Activated CD4-positive, alpha-beta T cell treated with anti-CD3 and anti-CD28 coated beads for 36 hours (primary cell): ENCODE measurements around the gene ROBO2. TPM values are rescaled to one million over a fixed set of nuclear protein-coding genes. Genes with fewer than 3 reads are reported as not detected.

Experiments
- ATAC-seq: fragments of 200-7000 bp; cut with Tn5 transposase; one replicate; pipeline ENCODE4 v1.10.0; 2021; ENCODE audit warnings: mild to moderate bottlenecking, moderate library complexity
- CTCF ChIA-PET: fragments of 350-600 bp; sonication (Branson Sonifier 250); formaldehyde crosslinking; loops from one replicate; lab custom pipeline; 2021; ENCODE audit warnings: antibody characterized with exemption; lab: Charles Lee
- POLR2A ChIA-PET: fragments of 350-600 bp; sonication (Branson Sonifier 250); formaldehyde crosslinking; loops from one replicate; lab custom pipeline; 2021; ENCODE audit warnings: antibody characterized with exemption, inconsistent platforms; lab: Charles Lee
- DNase-seq: peaks from one replicate; pipeline ENCODE4 v3.0.0-alpha.2; 2020
- H3K27ac Mint-ChIP-seq: one replicate; pipeline ENCODE4 v1.8.0; 2021; ENCODE audit warnings: mixed read lengths
- H3K27me3 Mint-ChIP-seq: one replicate; pipeline ENCODE4 v1.8.0; 2021; ENCODE audit warnings: mixed read lengths
- H3K36me3 Mint-ChIP-seq: one replicate; pipeline ENCODE4 v1.8.0; 2021; ENCODE audit warnings: low read depth, mixed read lengths
- H3K4me1 Mint-ChIP-seq: one replicate; pipeline ENCODE4 v1.8.0; 2021; ENCODE audit warnings: mixed read lengths
- H3K4me3 Mint-ChIP-seq: one replicate; pipeline ENCODE4 v1.8.0; 2021; ENCODE audit warnings: mild to moderate bottlenecking, moderate library complexity, mixed read lengths
- H3K9me3 Mint-ChIP-seq: one replicate; pipeline ENCODE4 v1.8.0; 2021; ENCODE audit warnings: low read depth, mixed read lengths
- intact Hi-C, 2 experiments: fragments of 100-400 bp; cut with DNase I in 1 of 2; cut with micrococcal nuclease in 1 of 2; formaldehyde crosslinking; loops; one replicate each; pipeline versions ENCODE4 v1.14.2 to v1.15.1; 2022 to 2024; cut with DNase I, micrococcal nuclease
- total RNA-seq, 2 experiments: library from RNA; stranded (reverse); gene quantifications; one replicate each; pipeline ENCODE4 v1.2.3, GENCODE V29; 2021

ROBO2 gene
- total RNA-seq, 2 experiments from 2014 or later: not detected

DNA sequence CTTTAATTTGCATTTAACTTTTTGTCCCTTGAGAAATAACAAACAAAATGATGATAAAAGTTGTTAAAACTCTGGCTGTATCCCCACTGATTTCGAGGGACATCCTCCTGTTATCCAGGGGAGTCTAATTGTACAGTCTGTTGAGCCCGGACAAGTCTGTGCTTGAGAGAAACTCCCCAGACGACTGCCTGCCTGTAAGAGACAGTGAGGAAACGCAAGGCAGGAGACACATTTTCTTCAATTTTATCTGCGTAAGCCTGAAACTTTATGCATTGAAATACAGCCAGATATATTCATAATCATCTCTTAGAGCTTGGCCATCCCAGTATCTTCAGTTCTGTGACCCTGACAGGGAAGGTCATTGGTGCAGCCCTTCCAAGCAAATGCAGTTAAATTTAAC is 97.7 kb downstream of the ROBO2 start:
- Mint-ChIP-seq H3K27me3 (no peaks in the 10 kb centered on the region), H3K27ac (no peak overlapping the region), H3K36me3 (no peaks in the 10 kb centered on the region)

DNA sequence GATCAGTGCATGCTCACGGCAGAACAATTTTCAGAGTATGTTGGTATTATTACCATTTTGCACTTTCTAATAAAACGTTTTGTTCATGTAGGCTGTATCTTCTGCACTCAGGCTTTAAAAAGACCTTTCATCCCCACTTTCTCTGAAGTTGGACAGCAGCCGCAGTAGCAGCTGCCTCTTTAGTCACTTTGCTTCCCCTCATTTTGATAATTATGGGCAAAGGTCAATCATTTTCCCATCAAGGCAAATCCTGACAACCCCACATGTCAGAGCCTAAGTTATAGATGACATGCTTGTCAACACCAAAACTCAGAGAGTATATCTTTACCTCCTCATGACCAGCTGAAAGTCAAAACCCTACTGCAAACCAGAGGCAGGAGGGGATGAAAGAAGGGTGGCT is 99.7 kb downstream of the ROBO2 start:
- DNase-seq: no peak
- Mint-ChIP-seq H3K36me3 (no peaks in the 10 kb centered on the region), H3K9me3 (peaks cover 1% of the 10 kb centered on the region), H3K4me1 (no peaks in the 10 kb centered on the region), H3K4me3 (no peak overlapping the region), H3K27me3 (no peaks in the 10 kb centered on the region), H3K27ac (no peak overlapping the region)
- ChIA-PET POLR2A (no interaction called here), CTCF (no interaction called here)
- intact Hi-C loops: no loop called here
- no peak for ATAC-seq

More for the DNA sequence above, 97.7 kb downstream of the ROBO2 start:
- no peak overlapping the region for H3K4me3 Mint-ChIP-seq
- POLR2A ChIA-PET: no interaction called here
- peaks cover 1% of the 10 kb centered on the region for H3K9me3 Mint-ChIP-seq
- CTCF ChIA-PET: interaction anchor here (0.7 kb wide), 1 partner anchor 427 kb away, joined by 3 read pairs; no protein-coding TSS in a partner anchor
- ATAC-seq (no peak), DNase-seq (no peak)
- intact Hi-C loops: no loop called here
- H3K4me1 Mint-ChIP-seq: no peaks in the 10 kb centered on the region

DNA sequence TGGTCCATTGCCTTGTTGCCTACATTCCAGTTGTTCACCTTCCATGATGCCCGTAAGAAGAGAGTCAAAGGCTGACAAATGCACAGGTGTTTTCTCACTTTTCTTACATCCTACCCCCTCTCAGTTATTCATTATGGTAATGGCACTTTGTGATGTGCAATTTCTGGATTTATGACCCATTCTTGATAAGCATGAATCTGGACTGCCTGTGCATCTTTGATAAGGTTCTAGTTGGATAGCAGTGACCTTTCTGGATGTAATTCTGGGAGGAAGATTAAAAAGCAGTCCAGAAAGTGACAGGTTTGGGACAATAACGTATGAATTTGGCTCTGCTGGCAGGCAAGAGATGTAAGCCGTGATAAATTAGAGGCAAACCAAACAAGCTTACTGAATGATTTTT is 101.5 kb downstream of the ROBO2 start:
- intact Hi-C loops: no loop called here
- no peak overlapping the region for H3K4me3 Mint-ChIP-seq
- H3K27me3 Mint-ChIP-seq: no peaks in the 10 kb centered on the region
- ChIA-PET CTCF (no interaction called here), POLR2A (no interaction called here)
- H3K9me3 Mint-ChIP-seq: peaks cover 2% of the 10 kb centered on the region
- DNase-seq (no peak), ATAC-seq (no peak)
- H3K36me3 Mint-ChIP-seq: no peaks in the 10 kb centered on the region
- H3K4me1 Mint-ChIP-seq: no peaks in the 10 kb centered on the region
- H3K27ac Mint-ChIP-seq: no peak overlapping the region

DNA sequence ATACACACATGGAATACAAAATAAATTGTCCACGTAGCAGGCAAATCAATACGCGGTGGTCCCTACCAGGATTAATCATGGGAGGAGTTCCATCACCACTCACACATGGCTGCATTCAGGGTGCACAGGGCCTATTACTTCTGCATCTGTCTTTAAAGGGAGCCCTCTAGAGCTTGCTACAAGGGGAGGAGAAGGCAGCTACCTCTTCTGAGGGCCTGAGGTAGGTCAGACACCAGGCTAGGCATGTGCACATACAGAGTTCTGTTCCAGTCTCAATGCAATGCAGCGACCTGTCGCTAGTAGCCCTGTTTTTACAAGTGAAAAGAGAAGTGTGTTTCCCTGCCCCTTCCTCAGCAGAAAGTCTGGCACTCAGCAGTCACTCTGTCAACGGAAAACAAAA is 102.7 kb downstream of the ROBO2 start:
- ChIA-PET CTCF (no interaction called here), POLR2A (no interaction called here)
- Mint-ChIP-seq H3K36me3 (no peaks in the 10 kb centered on the region), H3K9me3 (peaks cover 3% of the 10 kb centered on the region), H3K4me1 (no peaks in the 10 kb centered on the region), H3K27me3 (no peaks in the 10 kb centered on the region), H3K27ac (no peak overlapping the region), H3K4me3 (no peak overlapping the region)
- DNase-seq (no peak), ATAC-seq (no peak)
- intact Hi-C loops: no loop called here

DNA sequence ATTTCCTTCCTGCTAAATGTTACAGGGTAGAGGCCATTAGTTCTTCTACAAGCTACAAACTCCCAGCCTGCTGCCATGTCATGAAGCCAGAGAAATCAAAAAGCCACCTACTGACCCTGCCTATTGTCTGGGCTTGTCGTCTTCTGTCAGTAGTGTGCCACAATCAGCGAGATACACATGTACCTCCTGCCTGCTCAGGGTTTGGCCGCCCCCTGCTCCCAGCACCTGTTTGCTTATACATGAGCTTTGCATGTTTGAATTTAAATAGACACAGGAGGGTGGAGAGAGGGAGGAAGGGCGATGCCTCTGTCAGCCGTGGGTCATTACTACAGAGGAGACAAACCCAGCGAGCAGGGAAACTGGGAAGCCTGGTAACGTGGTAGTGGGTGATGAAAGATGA is 106.1 kb downstream of the ROBO2 start:
- H3K36me3 Mint-ChIP-seq: no peaks in the 10 kb centered on the region
- ChIA-PET CTCF (no interaction called here), POLR2A (no interaction called here)
- ATAC-seq: no peak
- DNase-seq: no peak
- H3K9me3 Mint-ChIP-seq: peaks cover 8% of the 10 kb centered on the region
- H3K27me3 Mint-ChIP-seq: no peaks in the 10 kb centered on the region
- H3K27ac Mint-ChIP-seq: no peak overlapping the region
- H3K4me3 Mint-ChIP-seq: no peak overlapping the region
- intact Hi-C loops: no loop called here
- H3K4me1 Mint-ChIP-seq: no peaks in the 10 kb centered on the region

DNA sequence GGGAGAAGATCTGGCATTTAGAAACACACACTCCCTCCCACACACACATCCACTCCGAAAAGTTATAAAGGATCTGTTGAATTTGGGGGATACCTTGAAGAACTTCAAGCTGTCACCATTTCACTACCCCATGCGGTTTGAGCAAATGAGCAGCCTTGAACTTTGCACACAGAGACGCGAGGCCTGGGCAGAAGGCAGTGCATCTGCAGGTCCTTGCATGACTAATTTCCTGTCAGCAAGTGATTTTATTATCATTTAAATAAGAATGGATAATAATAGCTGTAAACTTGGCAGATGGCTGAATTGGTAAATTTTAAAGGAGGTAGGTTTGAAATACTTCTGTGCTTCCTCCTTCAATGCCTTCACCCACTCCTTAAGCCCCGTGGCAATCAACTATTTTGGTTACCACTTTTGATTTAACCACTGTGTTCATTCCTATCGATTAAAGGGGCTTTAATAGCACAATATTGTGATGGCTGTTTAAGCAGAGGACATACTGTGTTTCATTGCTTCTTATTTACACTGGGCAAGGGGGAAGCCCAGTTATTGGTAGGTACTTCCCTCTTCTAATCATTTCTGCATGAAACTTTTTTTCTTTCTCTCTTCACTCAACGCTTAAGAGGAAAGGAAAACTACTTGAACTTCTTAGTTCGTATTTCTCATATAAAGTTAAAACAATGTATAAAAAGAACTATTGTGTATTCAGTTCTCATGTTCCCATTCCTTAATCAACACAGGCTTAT is 108.1 kb downstream of the ROBO2 start:
- Mint-ChIP-seq H3K4me3 (no peak overlapping the region), H3K27me3 (no peaks in the 10 kb centered on the region), H3K36me3 (no peaks in the 10 kb centered on the region), H3K27ac (no peak overlapping the region), H3K4me1 (no peaks in the 10 kb centered on the region), H3K9me3 (peaks cover 11% of the 10 kb centered on the region)
- intact Hi-C loops: no loop called here
- ATAC-seq: no peak
- POLR2A ChIA-PET: no interaction called here
- CTCF ChIA-PET: no interaction called here
- DNase-seq: no peak

DNA sequence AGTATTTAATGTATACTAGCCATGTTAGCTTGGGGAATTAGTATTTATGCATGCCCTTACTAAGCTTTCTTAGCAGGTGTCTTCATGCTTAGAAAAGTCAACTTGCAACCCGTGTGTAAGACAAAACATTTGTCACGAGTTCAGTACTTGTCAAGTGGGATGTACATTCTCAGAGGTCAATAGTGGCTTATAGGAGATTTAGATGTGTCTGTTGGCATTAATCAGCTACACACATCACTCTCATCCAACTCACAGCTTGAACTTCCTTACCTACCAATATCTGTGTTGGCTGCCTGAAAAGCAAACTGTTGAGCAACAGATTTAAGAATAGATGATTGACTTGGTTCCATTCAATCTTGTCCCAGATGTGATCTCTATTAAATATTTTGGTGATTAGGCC is 109.5 kb downstream of the ROBO2 start:
- no peak overlapping the region for H3K27ac Mint-ChIP-seq
- H3K36me3 Mint-ChIP-seq: no peaks in the 10 kb centered on the region
- ChIA-PET POLR2A (interaction anchor here (0.6 kb wide), 1 partner anchor 14 kb away, joined by 3 read pairs; no protein-coding TSS in a partner anchor), CTCF (no interaction called here)
- H3K9me3 Mint-ChIP-seq: peaks cover 11% of the 10 kb centered on the region
- no peak for ATAC-seq
- no peak for DNase-seq
- H3K4me1 Mint-ChIP-seq: no peaks in the 10 kb centered on the region
- intact Hi-C loops: no loop called here
- H3K27me3 Mint-ChIP-seq: no peaks in the 10 kb centered on the region
- no peak overlapping the region for H3K4me3 Mint-ChIP-seq

DNA sequence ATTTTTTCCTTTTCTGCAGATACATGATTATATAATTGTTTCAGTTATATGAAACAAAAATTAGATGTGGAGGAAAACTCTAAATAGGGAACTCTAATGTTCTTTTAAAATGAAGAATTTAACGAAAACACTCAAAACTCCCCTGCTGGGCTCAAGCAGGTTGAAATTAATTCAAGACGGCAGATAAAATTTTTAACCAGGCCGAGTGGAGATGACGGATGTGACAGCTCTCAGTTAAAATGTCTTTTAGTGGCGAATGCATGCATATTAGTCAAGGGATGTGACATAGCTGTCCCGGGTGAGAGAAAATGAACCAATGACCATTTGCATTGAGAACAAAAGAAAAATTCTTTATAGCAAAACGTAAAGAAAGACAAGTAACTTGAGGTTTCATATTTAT is 110.1 kb downstream of the ROBO2 start:
- no peak overlapping the region for H3K4me3 Mint-ChIP-seq

DNA sequence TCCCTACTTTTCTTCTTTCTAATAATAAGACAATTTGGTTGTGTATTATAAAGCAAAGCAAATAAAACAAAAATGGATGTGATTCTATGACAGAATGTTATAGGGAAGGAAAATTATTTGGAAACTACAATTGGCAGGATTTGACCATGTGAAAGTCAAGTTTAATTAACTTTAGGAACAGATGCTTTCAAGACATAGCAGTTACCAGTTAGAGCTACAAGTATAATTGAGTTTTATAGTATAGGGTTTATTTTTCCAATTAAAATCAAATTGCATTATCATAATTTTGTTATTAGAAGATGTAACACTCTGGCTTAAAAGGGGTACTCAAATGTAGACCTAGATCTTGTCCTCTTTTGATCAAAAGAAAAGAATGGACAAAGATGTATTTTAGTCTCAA is 110.9 kb downstream of the ROBO2 start:
- intact Hi-C loops: no loop called here
- no peaks in the 10 kb centered on the region for H3K27me3 Mint-ChIP-seq
- ATAC-seq (no peak), DNase-seq (no peak)
- no peak overlapping the region for H3K27ac Mint-ChIP-seq
- H3K9me3 Mint-ChIP-seq: peaks cover 11% of the 10 kb centered on the region
- no peaks in the 10 kb centered on the region for H3K4me1 Mint-ChIP-seq
- POLR2A ChIA-PET: no interaction called here
- CTCF ChIA-PET: no interaction called here
- no peak overlapping the region for H3K4me3 Mint-ChIP-seq
- H3K36me3 Mint-ChIP-seq: no peaks in the 10 kb centered on the region

More for the DNA sequence above, 110.1 kb downstream of the ROBO2 start:
- ChIA-PET CTCF (no interaction called here), POLR2A (no interaction called here)
- no peaks in the 10 kb centered on the region for H3K27me3 Mint-ChIP-seq
- H3K9me3 Mint-ChIP-seq: peaks cover 11% of the 10 kb centered on the region
- no peaks in the 10 kb centered on the region for H3K4me1 Mint-ChIP-seq
- H3K27ac Mint-ChIP-seq: no peak overlapping the region
- ATAC-seq (no peak), DNase-seq (no peak)
- no peaks in the 10 kb centered on the region for H3K36me3 Mint-ChIP-seq
- intact Hi-C loops: no loop called here

DNA sequence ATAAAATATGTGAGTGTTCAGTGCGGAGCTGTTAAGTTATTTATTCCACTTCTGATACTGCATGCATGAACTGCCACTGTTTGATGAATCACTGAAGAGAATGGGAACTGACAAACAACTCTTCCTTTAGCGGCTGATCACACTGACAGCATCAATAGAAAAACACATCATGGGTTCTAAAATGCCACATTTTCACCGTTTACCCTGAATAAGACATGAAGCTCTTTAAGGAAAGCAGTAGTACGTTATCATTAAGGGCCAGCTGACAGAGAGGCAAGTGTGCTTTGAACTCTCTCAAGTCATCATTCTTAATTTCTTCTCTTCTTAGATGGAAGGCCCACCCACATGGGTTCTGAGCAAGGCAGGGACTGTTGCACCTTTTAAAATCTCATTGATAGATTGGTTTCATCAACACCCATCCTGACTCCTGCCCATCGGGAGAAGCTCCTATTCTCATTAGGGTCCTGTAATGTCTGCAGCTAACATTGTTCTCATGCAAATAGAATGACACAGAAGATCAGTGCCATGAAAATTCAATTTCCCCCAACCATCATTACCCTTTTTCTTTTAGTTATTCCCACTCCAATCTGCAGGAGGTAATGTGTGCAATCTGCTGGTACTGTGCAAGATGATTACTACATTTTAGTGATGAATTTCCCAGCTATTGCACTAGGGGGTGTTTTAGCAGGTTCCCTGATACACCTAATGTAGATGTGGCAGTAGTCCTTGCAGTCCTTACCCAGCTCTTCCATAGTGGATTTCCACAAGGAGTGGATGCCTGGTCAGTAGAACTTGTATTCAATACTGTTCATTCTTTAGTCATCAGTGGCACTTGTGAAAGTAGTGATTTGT is 119.1 kb downstream of the ROBO2 start:
- ChIA-PET POLR2A (no interaction called here), CTCF (no interaction called here)
- DNase-seq (no peak), ATAC-seq (no peak)
- Mint-ChIP-seq H3K4me3 (no peak overlapping the region), H3K27ac (no peak overlapping the region), H3K27me3 (no peaks in the 10 kb centered on the region), H3K4me1 (no peaks in the 10 kb centered on the region), H3K36me3 (no peaks in the 10 kb centered on the region), H3K9me3 (peaks cover 2% of the 10 kb centered on the region)
- intact Hi-C loops: no loop called here

DNA sequence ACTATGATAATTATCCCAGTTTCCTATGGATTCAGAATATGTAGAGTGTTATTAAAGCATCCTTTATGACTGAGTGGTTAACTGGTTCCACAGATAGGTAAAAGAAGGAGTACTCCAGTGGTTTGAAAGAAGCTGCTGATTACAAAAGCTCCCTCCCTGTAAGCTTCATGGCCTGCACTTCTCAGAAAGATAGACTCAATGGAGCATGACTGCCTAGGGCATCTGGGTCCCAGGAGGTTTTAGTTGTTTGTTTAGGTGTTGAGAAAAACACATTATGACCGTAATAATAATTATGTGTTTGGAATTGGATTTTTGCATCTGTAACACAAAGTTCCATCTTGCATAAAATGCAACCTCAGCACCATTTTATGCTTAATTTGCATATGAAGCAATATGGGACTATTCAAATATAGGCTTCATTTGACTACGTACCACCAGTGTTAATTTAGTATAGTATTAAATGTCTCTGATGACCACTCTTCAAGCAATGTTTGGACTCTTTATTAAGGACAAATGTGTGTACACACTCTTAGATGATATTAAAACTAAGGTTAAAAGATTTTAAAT is 121.1 kb downstream of the ROBO2 start:
- Mint-ChIP-seq H3K27me3 (no peaks in the 10 kb centered on the region), H3K36me3 (no peaks in the 10 kb centered on the region), H3K27ac (no peak overlapping the region), H3K4me3 (no peak overlapping the region), H3K9me3 (peaks cover 2% of the 10 kb centered on the region), H3K4me1 (no peaks in the 10 kb centered on the region)
- POLR2A ChIA-PET: no interaction called here
- intact Hi-C loops: no loop called here
- no peak for DNase-seq
- ATAC-seq: no peak
- CTCF ChIA-PET: no interaction called here

DNA sequence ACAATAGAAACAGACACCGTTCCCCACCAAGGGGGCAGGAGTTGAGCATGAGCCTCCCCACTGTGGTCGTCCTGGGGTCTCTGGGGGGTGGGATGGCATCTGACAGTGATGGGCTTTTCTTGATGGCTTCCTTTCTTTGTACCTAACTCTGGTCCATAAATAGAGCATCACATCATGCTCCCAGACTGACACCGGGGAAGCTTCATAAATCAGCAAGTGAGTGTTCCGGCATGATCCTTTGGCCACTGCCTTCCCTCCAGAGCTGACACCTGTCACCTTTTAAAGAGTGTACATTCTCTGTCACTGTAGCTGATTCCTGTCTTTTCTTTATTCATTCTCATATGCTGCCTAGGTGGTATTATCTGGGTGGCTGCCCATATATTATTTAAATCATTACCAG is 129.9 kb downstream of the ROBO2 start:
- Mint-ChIP-seq H3K27me3 (no peaks in the 10 kb centered on the region), H3K36me3 (no peaks in the 10 kb centered on the region), H3K27ac (no peak overlapping the region), H3K4me3 (no peak overlapping the region), H3K4me1 (no peaks in the 10 kb centered on the region), H3K9me3 (peaks cover 7% of the 10 kb centered on the region)
- ATAC-seq (no peak), DNase-seq (no peak)
- intact Hi-C loops: no loop called here
- CTCF ChIA-PET: no interaction called here
- POLR2A ChIA-PET: no interaction called here
